Activated CD8-positive, alpha-beta memory T cell treated with anti-CD3 and anti-CD28 coated beads for 36 hours (primary cell): ENCODE data around the gene TRDN. TPM values are rescaled to one million over a fixed set of nuclear protein-coding genes. Genes with fewer than 3 reads are reported as not detected.

Experiments
- total RNA-seq, 2 experiments: library from RNA; stranded (reverse); gene quantifications; one replicate each; pipeline ENCODE4 v1.2.3, GENCODE V29; 2021

Gene TRDN
- total RNA-seq, 2 experiments from 2014 or later = not detected

Other genes with a start within 250 kb of the TRDN start
- gene NKAIN2, start 166.9 kb upstream of the TRDN start, total RNA-seq = not detected